K562 (cell line): ENCODE data around the gene NDUFV3. TPM values are rescaled to one million over a fixed set of nuclear protein-coding genes. Genes with fewer than 3 reads are reported as not detected.

ENCODE experiments used
- CREM ChIP-seq: IDR thresholded peaks from 2 replicates; pipeline ENCODE4 v1.6.1; 2014; ENCODE audit warnings: antibody characterized with exemption, low read depth
- IRF2 ChIP-seq: sonication (generic); formaldehyde crosslinking; IDR thresholded peaks from 2 replicates; pipeline ENCODE4 v1.8.1; 2022; ENCODE audit warnings: mild to moderate bottlenecking, missing genetic modification reagents
- NCOA2 ChIP-seq, 2 experiments: fragments of 450-650 bp; IDR thresholded peaks; 2 replicates each; pipeline ENCODE4 v1.6.1; 2018; ENCODE audit warnings: mild to moderate bottlenecking in 2 of 2, moderate library complexity in 1 of 2; ENCODE audit not compliant: partially characterized antibody in 2 of 2
- NRF1 ChIP-seq, 2 experiments: fragments of 450-650 bp; IDR thresholded peaks in 1 of 2; conservative IDR thresholded peaks in 1 of 2; 2 replicates each; pipeline ENCODE4 v1.6.1; 2014; ENCODE audit warnings: mild to moderate bottlenecking in 2 of 2
- SLC30A9 ChIP-seq: fragments of 250-450 bp; sonication (Bioruptor Pico); IDR thresholded peaks from 2 replicates; pipeline ENCODE4 v1.8.0; 2022; ENCODE audit warnings: mild to moderate bottlenecking, moderate library complexity
- TEAD1 ChIP-seq, 2 experiments: fragments of 450-650 bp in 1 of 2; sonication (generic) in 1 of 2; formaldehyde crosslinking; IDR thresholded peaks; 2 replicates each; pipeline versions ENCODE4 v1.4.0 to v1.8.0; 2020 to 2022; ENCODE audit warnings: mild to moderate bottlenecking in 2 of 2, missing genetic modification reagents in 1 of 2
- ZNF583 ChIP-seq: fragments of 250-450 bp; sonication (Bioruptor Pico); IDR thresholded peaks from 2 replicates; pipeline ENCODE4 v1.4.0; 2020
- polyA plus RNA-seq, 8 experiments: library from polyadenylated mRNA; depleted of rRNA in 4 of 8; stranded (reverse) in 5 of 8; unstranded in 3 of 8; fragments of >200 nt; fragmentation: Nextera tagmentation in 2 of 8; fragmentation: Illumina TruSeq in 1 of 8; extraction: Ambion mirVana in 2 of 8; extraction: Trizol in 1 of 8; gene quantifications; 2 replicates each; pipeline versions ENCODE4 v1.2.1 to v1.2.3, GENCODE V29; 2011 to 2014; ENCODE audit warnings: inconsistent platforms in 1 of 8, missing spikeins in 1 of 8
- total RNA-seq, 7 experiments: library from RNA; depleted of rRNA in 6 of 7; stranded (reverse); fragments of >200 nt in 6 of 7; fragmentation: Illumina TruSeq in 2 of 7; extraction: Trizol in 2 of 7; gene quantifications; 2 replicates each; pipeline versions ENCODE4 v1.2.1 to v1.2.3, GENCODE V29; 2011 to 2021; ENCODE audit warnings: low replicate concordance in 1 of 7
- TF ChIP-seq, protein P1 (sequence below), 2 experiments: fragments of 450-650 bp; formaldehyde crosslinking in 1 of 2; IDR thresholded peaks; 2 replicates each; pipeline versions ENCODE4 v1.4.0 to v1.6.1; 2014 to 2020; ENCODE audit warnings: mild to moderate bottlenecking in 2 of 2, borderline replicate concordance in 1 of 2, low read depth in 1 of 2
- TF ChIP-seq, protein P2 (sequence below): fragments of 250-450 bp; sonication (Bioruptor Pico); IDR thresholded peaks from 2 replicates; pipeline ENCODE4 v1.5.0; 2021; ENCODE audit warnings: mild to moderate bottlenecking, moderate library complexity
- TF ChIP-seq, protein P3 (sequence below), 2 experiments: fragments of 450-650 bp; conservative IDR thresholded peaks; 2 replicates each; pipeline ENCODE4 v1.6.1; 2017; ENCODE audit warnings: mild to moderate bottlenecking in 2 of 2, moderate library complexity in 2 of 2
- TF ChIP-seq, protein P4 (sequence below): sonication (generic); formaldehyde crosslinking; IDR thresholded peaks from 2 replicates; pipeline ENCODE4 v1.8.0; 2022; ENCODE audit warnings: missing genetic modification reagents, mild to moderate bottlenecking, borderline replicate concordance

NDUFV3 gene
- total and polyA plus RNA-seq, 9 of the 15 experiments (the other 6 are each of a cell fraction or from before 2014, with no cell fraction given) = 19.1 to 87.8 (median 74.3) TPM

DNA sequence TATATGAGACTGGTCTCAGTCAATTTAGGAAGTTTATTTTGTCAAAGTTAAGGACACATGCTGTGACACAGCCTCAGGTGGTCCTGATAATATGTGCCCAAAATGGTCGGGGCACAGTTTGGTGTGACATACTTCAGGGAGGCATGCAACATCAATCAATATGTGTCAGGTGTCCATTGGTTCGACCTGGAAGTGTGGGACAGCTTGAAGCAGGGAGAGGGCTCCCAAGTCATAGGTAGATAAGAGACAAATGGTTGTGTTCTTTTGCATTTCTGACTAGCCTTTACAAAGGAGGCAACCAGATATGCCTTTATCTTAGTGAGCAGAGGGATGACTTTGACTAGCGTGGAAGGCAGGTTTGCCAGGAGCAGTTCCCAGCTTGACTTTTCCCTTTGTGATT is 36.9 kb downstream of the NDUFV3 start (continued):
- TF ChIP-seq, protein P1, sequence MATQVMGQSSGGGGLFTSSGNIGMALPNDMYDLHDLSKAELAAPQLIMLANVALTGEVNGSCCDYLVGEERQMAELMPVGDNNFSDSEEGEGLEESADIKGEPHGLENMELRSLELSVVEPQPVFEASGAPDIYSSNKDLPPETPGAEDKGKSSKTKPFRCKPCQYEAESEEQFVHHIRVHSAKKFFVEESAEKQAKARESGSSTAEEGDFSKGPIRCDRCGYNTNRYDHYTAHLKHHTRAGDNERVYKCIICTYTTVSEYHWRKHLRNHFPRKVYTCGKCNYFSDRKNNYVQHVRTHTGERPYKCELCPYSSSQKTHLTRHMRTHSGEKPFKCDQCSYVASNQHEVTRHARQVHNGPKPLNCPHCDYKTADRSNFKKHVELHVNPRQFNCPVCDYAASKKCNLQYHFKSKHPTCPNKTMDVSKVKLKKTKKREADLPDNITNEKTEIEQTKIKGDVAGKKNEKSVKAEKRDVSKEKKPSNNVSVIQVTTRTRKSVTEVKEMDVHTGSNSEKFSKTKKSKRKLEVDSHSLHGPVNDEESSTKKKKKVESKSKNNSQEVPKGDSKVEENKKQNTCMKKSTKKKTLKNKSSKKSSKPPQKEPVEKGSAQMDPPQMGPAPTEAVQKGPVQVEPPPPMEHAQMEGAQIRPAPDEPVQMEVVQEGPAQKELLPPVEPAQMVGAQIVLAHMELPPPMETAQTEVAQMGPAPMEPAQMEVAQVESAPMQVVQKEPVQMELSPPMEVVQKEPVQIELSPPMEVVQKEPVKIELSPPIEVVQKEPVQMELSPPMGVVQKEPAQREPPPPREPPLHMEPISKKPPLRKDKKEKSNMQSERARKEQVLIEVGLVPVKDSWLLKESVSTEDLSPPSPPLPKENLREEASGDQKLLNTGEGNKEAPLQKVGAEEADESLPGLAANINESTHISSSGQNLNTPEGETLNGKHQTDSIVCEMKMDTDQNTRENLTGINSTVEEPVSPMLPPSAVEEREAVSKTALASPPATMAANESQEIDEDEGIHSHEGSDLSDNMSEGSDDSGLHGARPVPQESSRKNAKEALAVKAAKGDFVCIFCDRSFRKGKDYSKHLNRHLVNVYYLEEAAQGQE (IDR thresholded peaks at IDR 0.05; ENCODE audit: borderline replicate concordance) = peak; percentile 24; the same call in 1 of the 2 replicates
- TF ChIP-seq, protein P1 (CRISPR knock-in tag; IDR thresholded peaks at IDR 0.05; ENCODE audit: low read depth) = no peak
- TF ChIP-seq NCOA2 (IDR thresholded peaks at IDR 0.05; ENCODE audit: partially characterized antibody in 2 of 2) (no peak), CREM (0 out of 2 replicates have a peak, but pooled peaks have one; percentile 24), TEAD1 (CRISPR knock-in tag; IDR thresholded peaks at IDR 0.05) (0 out of 4 replicates have a peak, but pooled peaks of 1 of the 2 experiments have one; percentile 27), ZNF583 (CRISPR knock-in tag) (no peak), SLC30A9 (CRISPR knock-in tag) (no peak), NRF1 (conservative IDR thresholded peaks at IDR 0.05 in 1 of 2, IDR thresholded peaks at IDR 0.05 in 1 of 2) (no peak; a peak in 1 of 4 replicates), IRF2 (no peak)
- TF ChIP-seq, protein P2, sequence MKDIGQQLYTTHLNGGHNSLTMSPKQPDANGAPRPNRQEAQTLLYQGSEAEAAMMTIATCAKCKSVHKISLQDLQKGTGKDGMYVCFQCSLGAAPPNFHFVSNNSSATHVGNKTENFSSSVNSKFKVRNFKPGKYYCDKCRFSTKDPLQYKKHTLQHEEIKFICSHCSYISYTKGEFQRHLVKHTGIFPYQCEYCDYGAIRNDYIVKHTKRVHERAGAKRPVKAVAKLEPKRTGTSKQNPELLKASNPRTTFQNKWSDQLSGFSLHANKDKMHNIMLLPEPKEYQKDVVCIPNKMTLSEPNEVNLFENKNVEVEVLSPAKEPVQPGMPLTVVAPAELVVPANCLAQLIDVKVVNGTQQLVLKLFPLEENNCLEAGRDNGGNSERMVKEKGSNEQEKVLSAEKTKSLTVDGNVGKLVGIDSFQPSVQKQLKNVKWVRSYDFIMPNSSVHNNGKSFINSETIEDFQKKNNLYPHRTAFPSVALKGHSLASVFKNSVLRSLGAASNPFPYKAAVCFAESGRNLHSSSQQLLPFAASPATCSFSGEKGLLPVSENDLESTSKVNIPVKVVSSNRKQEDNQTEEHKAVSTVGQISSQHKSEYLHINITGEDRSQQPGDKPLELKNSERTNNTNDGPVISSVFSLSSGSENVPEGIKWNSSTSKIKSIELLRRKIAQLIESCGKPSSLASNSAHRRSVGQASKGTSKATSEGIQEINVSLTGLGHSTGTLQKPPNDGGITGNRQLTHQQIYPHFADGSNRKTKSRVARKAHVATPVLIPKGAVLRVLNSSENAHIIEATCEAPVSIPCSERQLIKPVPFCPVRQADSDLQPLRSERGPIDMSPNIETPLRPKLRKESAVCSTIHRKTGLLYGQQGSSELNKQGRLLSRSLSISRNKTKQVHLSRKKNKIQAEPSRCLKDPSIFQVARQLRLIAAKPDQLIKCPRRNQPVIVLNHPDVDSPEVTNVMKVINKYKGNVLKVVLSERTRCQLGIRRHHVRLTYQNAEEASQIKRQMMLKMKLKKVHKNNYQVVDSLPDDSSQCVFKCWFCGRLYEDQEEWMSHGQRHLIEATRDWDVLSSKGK (CRISPR knock-in tag) = no peak
- TF ChIP-seq, protein P3, sequence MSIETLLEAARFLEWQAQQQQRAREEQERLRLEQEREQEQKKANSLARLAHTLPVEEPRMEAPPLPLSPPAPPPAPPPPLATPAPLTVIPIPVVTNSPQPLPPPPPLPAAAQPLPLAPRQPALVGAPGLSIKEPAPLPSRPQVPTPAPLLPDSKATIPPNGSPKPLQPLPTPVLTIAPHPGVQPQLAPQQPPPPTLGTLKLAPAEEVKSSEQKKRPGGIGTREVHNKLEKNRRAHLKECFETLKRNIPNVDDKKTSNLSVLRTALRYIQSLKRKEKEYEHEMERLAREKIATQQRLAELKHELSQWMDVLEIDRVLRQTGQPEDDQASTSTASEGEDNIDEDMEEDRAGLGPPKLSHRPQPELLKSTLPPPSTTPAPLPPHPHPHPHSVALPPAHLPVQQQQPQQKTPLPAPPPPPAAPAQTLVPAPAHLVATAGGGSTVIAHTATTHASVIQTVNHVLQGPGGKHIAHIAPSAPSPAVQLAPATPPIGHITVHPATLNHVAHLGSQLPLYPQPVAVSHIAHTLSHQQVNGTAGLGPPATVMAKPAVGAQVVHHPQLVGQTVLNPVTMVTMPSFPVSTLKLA (conservative IDR thresholded peaks at IDR 0.05) = 0 out of 4 replicates have a peak, but pooled peaks of 1 of the 2 experiments have one; percentile 13
- TF ChIP-seq, protein P4, sequence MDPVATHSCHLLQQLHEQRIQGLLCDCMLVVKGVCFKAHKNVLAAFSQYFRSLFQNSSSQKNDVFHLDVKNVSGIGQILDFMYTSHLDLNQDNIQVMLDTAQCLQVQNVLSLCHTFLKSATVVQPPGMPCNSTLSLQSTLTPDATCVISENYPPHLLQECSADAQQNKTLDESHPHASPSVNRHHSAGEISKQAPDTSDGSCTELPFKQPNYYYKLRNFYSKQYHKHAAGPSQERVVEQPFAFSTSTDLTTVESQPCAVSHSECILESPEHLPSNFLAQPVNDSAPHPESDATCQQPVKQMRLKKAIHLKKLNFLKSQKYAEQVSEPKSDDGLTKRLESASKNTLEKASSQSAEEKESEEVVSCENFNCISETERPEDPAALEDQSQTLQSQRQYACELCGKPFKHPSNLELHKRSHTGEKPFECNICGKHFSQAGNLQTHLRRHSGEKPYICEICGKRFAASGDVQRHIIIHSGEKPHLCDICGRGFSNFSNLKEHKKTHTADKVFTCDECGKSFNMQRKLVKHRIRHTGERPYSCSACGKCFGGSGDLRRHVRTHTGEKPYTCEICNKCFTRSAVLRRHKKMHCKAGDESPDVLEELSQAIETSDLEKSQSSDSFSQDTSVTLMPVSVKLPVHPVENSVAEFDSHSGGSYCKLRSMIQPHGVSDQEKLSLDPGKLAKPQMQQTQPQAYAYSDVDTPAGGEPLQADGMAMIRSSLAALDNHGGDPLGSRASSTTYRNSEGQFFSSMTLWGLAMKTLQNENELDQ = no peak
